Measurements from ENCODE around the gene KCTD11.
A peak's percentile ranks its signal among the peaks of the same experiment; 100 is the strongest.

KCTD11 gene

DNA sequence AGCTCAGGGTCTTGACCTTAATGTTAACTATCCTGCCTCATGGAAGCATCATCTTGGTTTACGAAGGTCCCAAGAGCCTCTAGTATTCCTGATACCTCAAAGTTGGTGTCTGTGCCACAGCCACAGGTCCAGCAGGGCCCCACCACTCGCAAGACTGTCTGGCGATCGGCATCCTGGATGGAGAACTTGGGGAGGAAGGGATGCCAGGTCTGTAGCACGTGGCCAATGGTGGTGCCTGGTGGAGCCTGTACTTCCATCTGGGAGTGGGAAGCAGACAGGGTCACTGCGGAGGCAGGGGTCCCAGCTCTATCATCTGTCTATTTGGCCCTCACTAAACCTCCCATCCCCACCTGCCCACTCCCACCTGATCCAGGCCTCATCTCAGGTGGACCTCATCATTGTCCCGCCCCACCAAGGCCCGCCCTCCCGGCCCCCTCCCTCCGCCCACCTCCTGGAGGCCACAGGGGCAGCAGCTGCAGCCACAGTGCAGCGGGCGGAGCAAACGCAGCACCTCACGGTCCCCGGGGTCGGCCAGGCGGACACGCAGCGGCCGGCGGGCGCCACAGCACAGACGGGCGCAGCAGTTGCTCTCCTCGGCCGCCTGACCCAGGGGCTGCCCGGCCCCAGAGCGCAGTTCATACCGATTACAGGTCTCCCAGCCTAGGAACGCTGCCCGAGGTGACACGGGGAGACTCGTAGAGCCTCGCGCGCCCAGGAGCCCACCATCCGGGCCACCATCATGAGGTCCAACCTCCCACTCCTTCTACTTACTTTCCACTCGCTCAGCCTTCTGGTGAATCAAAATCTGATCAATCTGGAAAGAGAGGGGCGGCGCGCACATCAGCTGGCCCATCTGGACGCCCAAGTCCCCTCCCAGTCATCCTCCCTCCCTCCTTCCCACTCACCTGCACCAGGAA lies 41.0 kb downstream of the KCTD11 start:
- ChIA-PET CTCF (interaction anchor here (0.7 to 1.6 kb wide), 3 partner anchors 9 to 89 kb away, joined by 3 to 4 read pairs (median 4); no protein-coding TSS in a partner anchor), POLR2A (interaction anchor here (0.6 kb wide), 1 partner anchor 164 kb away, joined by 3 read pairs; no protein-coding TSS in a partner anchor)
- TF ChIP-seq, protein P1, sequence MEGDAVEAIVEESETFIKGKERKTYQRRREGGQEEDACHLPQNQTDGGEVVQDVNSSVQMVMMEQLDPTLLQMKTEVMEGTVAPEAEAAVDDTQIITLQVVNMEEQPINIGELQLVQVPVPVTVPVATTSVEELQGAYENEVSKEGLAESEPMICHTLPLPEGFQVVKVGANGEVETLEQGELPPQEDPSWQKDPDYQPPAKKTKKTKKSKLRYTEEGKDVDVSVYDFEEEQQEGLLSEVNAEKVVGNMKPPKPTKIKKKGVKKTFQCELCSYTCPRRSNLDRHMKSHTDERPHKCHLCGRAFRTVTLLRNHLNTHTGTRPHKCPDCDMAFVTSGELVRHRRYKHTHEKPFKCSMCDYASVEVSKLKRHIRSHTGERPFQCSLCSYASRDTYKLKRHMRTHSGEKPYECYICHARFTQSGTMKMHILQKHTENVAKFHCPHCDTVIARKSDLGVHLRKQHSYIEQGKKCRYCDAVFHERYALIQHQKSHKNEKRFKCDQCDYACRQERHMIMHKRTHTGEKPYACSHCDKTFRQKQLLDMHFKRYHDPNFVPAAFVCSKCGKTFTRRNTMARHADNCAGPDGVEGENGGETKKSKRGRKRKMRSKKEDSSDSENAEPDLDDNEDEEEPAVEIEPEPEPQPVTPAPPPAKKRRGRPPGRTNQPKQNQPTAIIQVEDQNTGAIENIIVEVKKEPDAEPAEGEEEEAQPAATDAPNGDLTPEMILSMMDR (IDR thresholded peaks at IDR 0.05; ENCODE audit: insufficient read depth, low read length, missing control alignments): no peak
- no peak for DNase-seq (ENCODE audit: low read depth, low spot score)
- H3K4me3 ChIP-seq (ENCODE audit: low read depth, low read length): peak overlapping the region; percentile 88

DNA sequence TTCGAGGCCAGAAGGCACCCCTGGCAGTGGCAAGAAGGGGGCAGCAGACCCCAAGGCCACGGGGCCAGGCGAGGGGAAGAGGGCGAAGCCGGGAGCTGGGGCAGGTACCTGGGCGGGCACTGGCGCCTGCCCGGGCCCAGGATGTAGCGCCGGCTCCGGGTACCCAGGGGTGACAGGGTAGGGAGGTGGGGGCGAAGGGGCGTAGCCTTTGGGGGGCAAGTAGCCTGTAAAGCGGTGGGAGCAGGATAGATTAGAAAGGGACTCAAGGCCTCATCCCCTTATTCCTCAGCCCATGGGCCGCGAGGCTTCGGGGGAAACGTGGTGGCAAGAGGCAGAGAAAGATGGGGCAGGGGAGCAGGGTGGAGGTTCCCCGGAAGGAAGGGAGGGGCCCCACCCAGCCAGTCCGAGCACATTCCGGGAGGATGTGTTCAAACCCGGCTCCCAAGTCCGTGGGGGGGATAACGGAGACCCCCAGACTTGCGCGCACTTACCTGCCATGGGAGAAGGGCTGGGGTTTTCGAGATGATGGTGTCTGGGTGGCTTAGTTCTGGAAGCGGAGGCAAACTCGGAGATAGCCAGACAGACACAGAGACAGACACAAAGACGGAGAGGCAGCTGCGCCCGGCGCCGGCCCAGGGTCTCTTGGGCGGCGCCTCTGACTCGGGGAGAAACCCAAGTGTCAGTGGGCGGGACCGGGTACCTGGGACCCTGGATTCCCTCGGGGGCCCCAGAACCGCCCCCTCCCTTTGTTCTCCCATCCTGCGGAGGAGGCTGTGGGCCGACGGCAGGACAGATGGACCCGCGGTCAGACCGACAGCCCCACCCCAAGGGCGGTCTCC lies 41.9 kb downstream of the KCTD11 start:
- TF ChIP-seq, protein P1 (IDR thresholded peaks at IDR 0.05; ENCODE audit: insufficient read depth, low read length, missing control alignments): peak; percentile 15
- ChIA-PET CTCF (interaction anchor here (1.3 to 1.6 kb wide), 2 partner anchors 10 to 43 kb away, joined by 4 read pairs; no protein-coding TSS in a partner anchor), POLR2A (interaction anchor here (0.6 to 1.0 kb wide), 7 partner anchors 8 to 164 kb away, joined by 3 to 6 read pairs (median 3); partner anchors contain the start of gene TMEM256)
- peak overlapping the region; percentile 88 for H3K4me3 ChIP-seq (ENCODE audit: low read depth, low read length)
- DNase-seq (ENCODE audit: low read depth, low spot score): no peak

DNA sequence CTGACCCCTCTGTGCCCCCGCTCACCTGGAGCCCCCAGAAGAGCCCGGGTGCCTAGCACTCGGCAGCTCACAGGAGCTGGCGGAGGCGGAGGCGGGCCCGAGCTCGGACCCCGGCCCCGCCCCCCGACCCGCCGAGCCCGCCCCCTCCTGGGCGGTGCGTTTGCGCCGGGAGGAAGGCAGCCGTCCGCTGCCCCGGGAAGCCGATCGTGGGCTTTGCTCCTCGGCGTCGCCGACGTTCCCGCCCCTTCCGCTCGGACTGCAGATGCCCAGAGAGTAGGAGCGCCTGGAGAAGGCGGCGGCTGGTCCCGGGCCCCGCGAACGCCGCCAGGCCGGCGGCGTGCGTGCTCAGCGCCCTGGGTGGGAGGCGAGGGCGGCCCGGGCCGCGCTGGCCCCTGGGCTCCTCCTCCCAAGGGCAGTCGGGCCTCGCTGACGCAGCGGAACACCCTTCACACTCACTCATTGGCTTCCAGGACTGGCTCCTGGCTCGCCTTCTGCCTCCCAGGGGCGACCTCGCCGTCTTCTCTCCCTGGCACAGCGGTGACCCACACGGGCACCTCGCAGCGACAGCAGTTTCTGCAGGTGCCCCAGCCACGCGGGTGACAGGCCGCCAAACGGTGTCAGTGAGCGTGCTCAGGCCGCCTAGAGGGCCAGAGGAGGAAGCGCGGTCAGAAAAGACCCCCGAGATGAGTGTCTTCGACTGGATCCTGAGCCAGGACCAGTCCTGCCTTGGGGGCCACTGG lies 42.7 kb downstream of the KCTD11 start, which contains the start of gene PLSCR3:
PLSCR3 (minus strand) TSS at position 74 of the 740 bp plus-strand sequence. CDS start 415 bp downstream, outside the sequence.
- ChIA-PET CTCF (interaction anchor here (1.1 to 1.6 kb wide), 3 partner anchors 10 to 43 kb away, joined by 3 to 4 read pairs (median 4); no protein-coding TSS in a partner anchor), POLR2A (interaction anchor here (0.6 to 1.0 kb wide), 7 partner anchors 9 to 89 kb away, joined by 3 to 6 read pairs (median 3); partner anchors contain the start of gene TMEM256)
- DNase-seq (ENCODE audit: low read depth, low spot score): no peak
- TF ChIP-seq, protein P1 (IDR thresholded peaks at IDR 0.05; ENCODE audit: insufficient read depth, low read length, missing control alignments): peak; percentile 44
- peak within 1 kb of the TSS; percentile 88 for H3K4me3 ChIP-seq (ENCODE audit: low read depth, low read length)

DNA sequence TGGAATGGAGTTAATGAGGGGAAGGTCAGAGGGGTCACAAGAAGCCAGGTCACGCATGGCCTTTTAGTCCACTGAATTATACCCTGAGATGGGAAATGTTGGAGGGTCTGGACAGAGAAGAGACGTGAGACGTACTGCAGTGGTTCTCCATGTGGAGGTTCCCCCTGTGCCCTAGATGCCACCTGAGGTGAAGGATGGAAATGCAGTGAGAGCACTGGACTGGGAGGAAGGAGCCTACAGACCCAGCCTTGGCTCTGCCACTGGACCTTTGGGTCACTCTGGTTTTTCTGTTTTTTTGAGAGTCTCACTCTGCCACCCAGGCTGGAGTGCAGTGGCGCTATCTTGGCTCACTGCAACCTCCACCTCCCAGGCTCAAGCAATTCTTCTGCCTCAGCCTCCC lies 44.2 kb downstream of the KCTD11 start:
- H3K4me3 ChIP-seq (ENCODE audit: low read depth, low read length): no peak overlapping the region
- TF ChIP-seq, protein P1 (IDR thresholded peaks at IDR 0.05; ENCODE audit: insufficient read depth, low read length, missing control alignments): no peak
- ChIA-PET CTCF (interaction anchor here (1.0 kb wide), 1 partner anchor 165 kb away, joined by 4 read pairs; no protein-coding TSS in a partner anchor), POLR2A (no interaction called here)
- DNase-seq (ENCODE audit: low read depth, low spot score): no peak

DNA sequence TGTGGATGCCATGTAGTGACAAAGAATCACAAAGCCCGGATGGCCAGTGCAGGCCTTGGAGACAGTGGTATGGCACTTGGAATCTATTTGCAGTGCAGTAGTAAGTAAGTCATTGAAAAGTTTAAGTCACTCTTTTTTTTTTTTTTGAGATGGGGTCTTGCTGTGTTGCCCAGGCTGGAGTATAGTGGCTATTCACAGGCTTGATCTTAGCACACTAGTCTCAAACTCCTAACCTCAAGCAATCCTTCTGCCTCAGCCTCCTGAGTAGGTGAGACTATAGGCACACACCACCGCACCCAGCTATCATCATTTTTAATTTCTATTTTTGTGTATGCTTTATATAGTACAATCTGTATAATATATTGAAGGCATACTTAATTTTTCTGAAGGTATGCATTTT lies 46.6 kb downstream of the KCTD11 start:
- TF ChIP-seq, protein P1 (IDR thresholded peaks at IDR 0.05; ENCODE audit: insufficient read depth, low read length, missing control alignments): no peak
- no peak overlapping the region for H3K4me3 ChIP-seq (ENCODE audit: low read depth, low read length)
- ChIA-PET CTCF (interaction anchor here (0.9 to 1.9 kb wide), 3 partner anchors 13 to 162 kb away, joined by 5 to 8 read pairs (median 6); no protein-coding TSS in a partner anchor), POLR2A (interaction anchor here (0.7 kb wide), 1 partner anchor 132 kb away, joined by 4 read pairs; no protein-coding TSS in a partner anchor)
- no peak for DNase-seq (ENCODE audit: low read depth, low spot score)
